HFF-Myc (cell line): ENCODE data around the gene PRR22.
"Not testable (repeated sequence)": the region's sequence is repeated elsewhere in the genome, so short reads cannot be mapped to it uniquely, and the experiment has no call there.

Source experiments
- DNase-seq: peaks from one replicate; pipeline ENCODE4 v3.0.0-alpha.2; 2011; ENCODE audit warnings: low read depth; ENCODE audit errors: extremely low read depth
- H3K4me3 ChIP-seq: replicated peaks from 2 replicates; pipeline ENCODE4 v1.5.1; 2011; ENCODE audit warnings: low read depth, mild to moderate bottlenecking, control low read depth, low read length
- CTCF ChIP-seq: IDR thresholded peaks from 2 replicates; pipeline ENCODE4 v1.5.1; 2012; ENCODE audit warnings: mild to moderate bottlenecking, low read depth, low read length, control low read depth; ENCODE audit errors: missing control alignments

Gene PRR22

GRCh38 chr19:5749505-5749904, 35.0 kb downstream of the PRR22 start:
- H3K4me3 ChIP-seq: no peak overlapping the region
- TF ChIP-seq CTCF: no peak
- no peak for DNase-seq

GRCh38 chr19:5748920-5749319, 35.6 kb downstream of the PRR22 start:
- H3K4me3 ChIP-seq, DNase-seq: not testable (repeated sequence)

GRCh38 chr19:5744999-5745398, 39.5 kb downstream of the PRR22 start:
- H3K4me3 ChIP-seq, DNase-seq: not testable (repeated sequence)

- no peak overlapping the region for H3K4me3 ChIP-seq
- TF ChIP-seq CTCF: no peak
- no peak for DNase-seq
These were observed 40.9 kb downstream of the PRR22 start for GRCh38 chr19:5743630-5744029.

- no peak overlapping the region for H3K4me3 ChIP-seq
- no peak for TF ChIP-seq CTCF
- DNase-seq: no peak
These were observed 42.5 kb downstream of the PRR22 start for GRCh38 chr19:5742051-5742450.

GRCh38 chr19:5738423-5738822, 46.1 kb downstream of the PRR22 start:
- DNase-seq: no peak
- no peak overlapping the region for H3K4me3 ChIP-seq
- TF ChIP-seq CTCF: no peak

- DNase-seq, H3K4me3 ChIP-seq: not testable (repeated sequence)
These were observed 51.4 kb downstream of the PRR22 start for GRCh38 chr19:5733172-5733571.
